VCaP (cell line): ENCODE results near the gene ALG3.
"Not testable (repeated sequence)": the region's sequence is repeated elsewhere in the genome, so short reads cannot be mapped to it uniquely, and the experiment has no call there.

Experiments used
- H3K27ac ChIP-seq: fragments of 450-650 bp; 2 replicates; pipeline ENCODE4 v1.5.1; 2017
- CTCF ChIP-seq: fragments of 450-650 bp; conservative IDR thresholded peaks from 2 replicates; pipeline ENCODE4 v1.5.1; 2017; ENCODE audit warnings: mild to moderate bottlenecking, moderate library complexity

ALG3 gene

GRCh38 chr3:184272269-184272668 lies 23.5 kb upstream of the ALG3 start:
- no peak overlapping the region for H3K27ac ChIP-seq
- TF ChIP-seq CTCF: no peak

GRCh38 chr3:184267249-184267648 lies 18.5 kb upstream of the ALG3 start:
- H3K27ac ChIP-seq: not testable (repeated sequence)

GRCh38 chr3:184262764-184263179 lies 14.0 kb upstream of the ALG3 start:
- H3K27ac ChIP-seq: no peak overlapping the region
- TF ChIP-seq CTCF: no peak

- no peak for TF ChIP-seq CTCF
- H3K27ac ChIP-seq: peak overlapping the region; percentile 82; the same call in 1 of the 2 replicates
Observed at GRCh38 chr3:184261854-184262763, 13.3 kb upstream of the ALG3 start.

GRCh38 chr3:184261270-184261853 lies 12.6 kb upstream of the ALG3 start, which contains the start of gene CAMK2N2:
Gene CAMK2N2 (minus strand): TSS chr3:184261553. CDS start chr3:184261285, 268 bp downstream.
- no peak for TF ChIP-seq CTCF
- peak within 1 kb of the TSS; percentile 82 for H3K27ac ChIP-seq

- peak overlapping the region; percentile 82 for H3K27ac ChIP-seq
- no peak for TF ChIP-seq CTCF
Observed at GRCh38 chr3:184260724-184261269, 12.0 kb upstream of the ALG3 start.

- TF ChIP-seq CTCF: no peak
- peak overlapping the region; percentile 82 for H3K27ac ChIP-seq
Observed at GRCh38 chr3:184259878-184260723, 11.3 kb upstream of the ALG3 start.
